Measurements from ENCODE around the gene GPD2. TPM values are rescaled to one million over a fixed set of nuclear protein-coding genes. Genes with fewer than 3 reads are reported as not detected.

GPD2 gene
- total and polyA plus RNA-seq, 2 donors (not counting 1 experiment from before 2014, with no cell fraction given), result 5.1 to 26.8 TPM

DNA sequence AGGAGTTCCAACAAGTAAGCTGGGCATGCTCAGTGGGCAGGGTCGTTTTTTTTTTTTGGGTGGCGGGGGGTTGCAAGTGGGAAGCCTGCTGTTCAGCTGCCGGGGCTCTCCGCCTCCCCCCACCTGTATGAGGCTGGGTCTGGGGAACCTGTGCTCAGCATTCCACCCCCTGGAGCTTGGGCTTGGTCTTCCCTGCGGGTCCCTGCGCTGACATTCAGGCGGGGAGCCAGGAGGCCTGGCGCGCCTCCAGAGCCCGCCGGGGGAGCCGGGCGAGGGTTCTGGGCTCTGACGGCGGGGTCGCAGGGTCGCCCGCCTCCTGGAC, 822 bp upstream of the GPD2 start:
- Histone ChIP-seq H3K4me1 (ENCODE audit: control insufficient read depth in 2 of 2, insufficient read depth in 2 of 2, low read length in 2 of 2) (peaks cover 17 to 26% of the 10 kb centered on the region in 2 donors), H3K79me2 (ENCODE audit: control insufficient read depth, insufficient read depth, low read length) (peaks cover 11% of the 10 kb centered on the region), H4K20me1 (ENCODE audit: control insufficient read depth, insufficient read depth, low read length, poor library complexity, severe bottlenecking) (peaks cover 6% of the 10 kb centered on the region), H3K9ac (ENCODE audit: low read length) (peak overlapping the region; percentile 97), H3K36me3 (replicated peaks in 1 of 2; ENCODE audit: control extremely low read depth in 1 of 2, control insufficient read depth in 1 of 2, extremely low read depth in 1 of 2, insufficient read depth in 2 of 2, low read length in 1 of 2) (no peaks in the 10 kb centered on the region), H3K4me2 (replicated peaks; ENCODE audit: low read depth, low read length, poor library complexity, severe bottlenecking) (peak overlapping the region; percentile 99), H3K9me3 (ENCODE audit: control extremely low read depth in 1 of 3, control insufficient read depth in 2 of 3, insufficient read depth in 1 of 3, low read length in 2 of 3) (no peaks in the 10 kb centered on the region), H3K27ac (ENCODE audit: low read length in 2 of 2) (peak overlapping the region; percentile 62 to 85), H3K4me3 (ENCODE audit: control extremely low read depth in 1 of 5, extremely low read depth in 1 of 5, insufficient read depth in 1 of 5, low read depth in 2 of 5, low read length in 4 of 5) (peak overlapping the region in 4 of 5 experiments; percentile 71 to 82 (median 74)), H3K27me3 (replicated peaks in 1 of 4; ENCODE audit: control extremely low read depth in 1 of 4, control insufficient read depth in 3 of 4, insufficient read depth in 4 of 4, low read length in 3 of 4) (no peaks in the 10 kb centered on the region), H2AFZ (ENCODE audit: insufficient read depth, low read depth, low read length, poor library complexity, severe bottlenecking) (peak overlapping the region; percentile 98)
- intact Hi-C loops (cut with micrococcal nuclease), result loop anchor here (2.0 to 5.0 kb wide), 3 partner anchors 37 to 1442 kb away; partner anchors contain the start of gene ACVR1
- H3K4me1 Mint-ChIP-seq, result peaks cover 36% of the 10 kb centered on the region
- CTCF ChIA-PET, result interaction anchor here (2.5 kb wide), 1 partner anchor 101 kb away, joined by 9 read pairs; no protein-coding TSS in a partner anchor
- DNase-seq, result no peak
- no peaks in the 10 kb centered on the region for H3K9me3 Mint-ChIP-seq (ENCODE audit: insufficient read depth)
- peak overlapping the region; percentile 91 for H3K4me3 Mint-ChIP-seq
- 9% methylated on average over 16 of the region's 18 CpGs for WGBS (ENCODE audit: insufficient coverage)
- H3K27ac Mint-ChIP-seq, result peak overlapping the region; percentile 88
- no peak for ATAC-seq (ENCODE audit: low read depth)
- TF ChIP-seq, protein P1, sequence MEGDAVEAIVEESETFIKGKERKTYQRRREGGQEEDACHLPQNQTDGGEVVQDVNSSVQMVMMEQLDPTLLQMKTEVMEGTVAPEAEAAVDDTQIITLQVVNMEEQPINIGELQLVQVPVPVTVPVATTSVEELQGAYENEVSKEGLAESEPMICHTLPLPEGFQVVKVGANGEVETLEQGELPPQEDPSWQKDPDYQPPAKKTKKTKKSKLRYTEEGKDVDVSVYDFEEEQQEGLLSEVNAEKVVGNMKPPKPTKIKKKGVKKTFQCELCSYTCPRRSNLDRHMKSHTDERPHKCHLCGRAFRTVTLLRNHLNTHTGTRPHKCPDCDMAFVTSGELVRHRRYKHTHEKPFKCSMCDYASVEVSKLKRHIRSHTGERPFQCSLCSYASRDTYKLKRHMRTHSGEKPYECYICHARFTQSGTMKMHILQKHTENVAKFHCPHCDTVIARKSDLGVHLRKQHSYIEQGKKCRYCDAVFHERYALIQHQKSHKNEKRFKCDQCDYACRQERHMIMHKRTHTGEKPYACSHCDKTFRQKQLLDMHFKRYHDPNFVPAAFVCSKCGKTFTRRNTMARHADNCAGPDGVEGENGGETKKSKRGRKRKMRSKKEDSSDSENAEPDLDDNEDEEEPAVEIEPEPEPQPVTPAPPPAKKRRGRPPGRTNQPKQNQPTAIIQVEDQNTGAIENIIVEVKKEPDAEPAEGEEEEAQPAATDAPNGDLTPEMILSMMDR (IDR thresholded peaks at IDR 0.05), result no peak
- no peak for TF ChIP-seq EZH2 (IDR thresholded peaks at IDR 0.05; ENCODE audit: borderline replicate concordance, insufficient read depth, low read depth, low read length, poor library complexity, severe bottlenecking)
- POLR2A ChIA-PET, result interaction anchor here (0.8 to 1.4 kb wide), 6 partner anchors 32 to 101 kb away, joined by 3 to 13 read pairs (median 4); no protein-coding TSS in a partner anchor
- H3K27me3 Mint-ChIP-seq, result no peaks in the 10 kb centered on the region

DNA sequence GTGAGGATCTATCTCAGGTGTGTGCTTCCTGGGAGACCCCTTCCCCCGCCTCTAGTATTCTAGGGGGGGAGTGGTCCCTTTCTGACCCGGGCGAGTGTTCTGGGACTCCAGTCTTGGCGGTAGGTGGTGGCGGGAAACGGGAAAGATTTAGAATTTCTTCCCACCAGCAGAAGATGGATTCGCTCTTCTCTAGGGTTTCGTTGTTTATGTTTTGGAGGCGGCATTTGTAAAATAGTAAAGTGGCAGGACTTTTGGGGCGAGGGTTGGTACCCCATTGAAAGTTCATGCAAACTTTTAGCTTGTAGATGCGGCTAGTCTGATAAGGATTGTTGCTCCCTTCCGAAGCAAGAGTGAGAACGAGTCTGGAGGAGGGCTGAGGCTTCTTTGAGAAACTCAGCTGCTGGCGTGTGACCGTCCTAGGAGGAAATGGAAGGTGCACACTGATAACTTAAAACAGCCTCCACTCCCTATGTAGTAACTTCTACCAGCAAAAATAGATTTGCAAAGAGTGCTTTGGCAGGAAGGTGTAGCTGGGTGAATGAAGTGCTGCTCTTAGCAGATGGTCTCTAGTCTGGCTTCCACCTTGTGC, 412 bp downstream of the GPD2 start:
- peak overlapping the region; percentile 87 for H3K27ac Mint-ChIP-seq
- H3K4me1 ChIP-seq (ENCODE audit: control insufficient read depth in 2 of 2, insufficient read depth in 2 of 2, low read length in 2 of 2), result peaks cover 17 to 26% of the 10 kb centered on the region in 2 donors
- peak overlapping the region; percentile 71 to 89 (median 74) for H3K4me3 ChIP-seq (ENCODE audit: control extremely low read depth in 1 of 5, extremely low read depth in 1 of 5, insufficient read depth in 1 of 5, low read depth in 2 of 5, low read length in 4 of 5)
- H2AFZ ChIP-seq (ENCODE audit: insufficient read depth, low read depth, low read length, poor library complexity, severe bottlenecking), result peak overlapping the region; percentile 98
- H3K4me2 ChIP-seq (replicated peaks; ENCODE audit: low read depth, low read length, poor library complexity, severe bottlenecking), result peak overlapping the region; percentile 99
- H3K27me3 ChIP-seq (replicated peaks in 1 of 4; ENCODE audit: control extremely low read depth in 1 of 4, control insufficient read depth in 3 of 4, insufficient read depth in 4 of 4, low read length in 3 of 4), result no peaks in the 10 kb centered on the region
- POLR2A ChIA-PET, result interaction anchor here (1.4 to 1.9 kb wide), 2 partner anchors 36 to 102 kb away, joined by 6 read pairs; no protein-coding TSS in a partner anchor
- H3K4me1 Mint-ChIP-seq, result peaks cover 30% of the 10 kb centered on the region
- peaks cover 23% of the 10 kb centered on the region for H3K79me2 ChIP-seq (ENCODE audit: control insufficient read depth, insufficient read depth, low read length)
- CTCF ChIA-PET, result interaction anchor here (0.8 to 2.5 kb wide), 3 partner anchors 36 to 102 kb away, joined by 3 to 9 read pairs (median 4); no protein-coding TSS in a partner anchor
- DNase-seq (peak; percentile 47), ATAC-seq (ENCODE audit: low read depth) (no peak)
- intact Hi-C loops (cut with micrococcal nuclease), result loop anchor here (1.0 to 5.0 kb wide), 4 partner anchors 36 to 1441 kb away; partner anchors contain the start of gene ACVR1
- H3K27me3 Mint-ChIP-seq, result no peaks in the 10 kb centered on the region
- peaks cover 11% of the 10 kb centered on the region for H4K20me1 ChIP-seq (ENCODE audit: control insufficient read depth, insufficient read depth, low read length, poor library complexity, severe bottlenecking)
- H3K9ac ChIP-seq (ENCODE audit: low read length), result peak overlapping the region; percentile 97
- H3K9me3 ChIP-seq (ENCODE audit: control extremely low read depth in 1 of 3, control insufficient read depth in 2 of 3, insufficient read depth in 1 of 3, low read length in 2 of 3), result no peaks in the 10 kb centered on the region
- no peak for TF ChIP-seq EZH2 (IDR thresholded peaks at IDR 0.05; ENCODE audit: borderline replicate concordance, insufficient read depth, low read depth, low read length, poor library complexity, severe bottlenecking)
- TF ChIP-seq, protein P1 (IDR thresholded peaks at IDR 0.05), result no peak
- H3K27ac ChIP-seq (ENCODE audit: low read length in 2 of 2), result peak overlapping the region; percentile 62 to 85
- no peaks in the 10 kb centered on the region for H3K36me3 ChIP-seq (replicated peaks in 1 of 2; ENCODE audit: control extremely low read depth in 1 of 2, control insufficient read depth in 1 of 2, extremely low read depth in 1 of 2, insufficient read depth in 2 of 2, low read length in 1 of 2)
- 0% methylated on average over 7 of the region's 15 CpGs for WGBS (ENCODE audit: insufficient coverage)
- H3K9me3 Mint-ChIP-seq (ENCODE audit: insufficient read depth), result no peaks in the 10 kb centered on the region
- H3K4me3 Mint-ChIP-seq, result peak overlapping the region; percentile 91
